NT2/D1 (cell line): ENCODE measurements around the gene RPS6KC1.

Source experiments
- YY1 ChIP-seq: IDR thresholded peaks from 2 replicates; pipeline ENCODE4 v1.6.1; 2011; ENCODE audit not compliant: insufficient read length, insufficient read depth
- ZNF274 ChIP-seq: IDR thresholded peaks from 2 replicates; pipeline ENCODE4 v1.6.1; 2011; ENCODE audit warnings: mild to moderate bottlenecking, low read depth, low read length

GRCh38 chr1:213287987-213288386 lies 236.9 kb downstream of the RPS6KC1 start:
- TF ChIP-seq YY1 (no peak), ZNF274 (no peak)
